ENCODE results near the gene L1TD1.

DNA sequence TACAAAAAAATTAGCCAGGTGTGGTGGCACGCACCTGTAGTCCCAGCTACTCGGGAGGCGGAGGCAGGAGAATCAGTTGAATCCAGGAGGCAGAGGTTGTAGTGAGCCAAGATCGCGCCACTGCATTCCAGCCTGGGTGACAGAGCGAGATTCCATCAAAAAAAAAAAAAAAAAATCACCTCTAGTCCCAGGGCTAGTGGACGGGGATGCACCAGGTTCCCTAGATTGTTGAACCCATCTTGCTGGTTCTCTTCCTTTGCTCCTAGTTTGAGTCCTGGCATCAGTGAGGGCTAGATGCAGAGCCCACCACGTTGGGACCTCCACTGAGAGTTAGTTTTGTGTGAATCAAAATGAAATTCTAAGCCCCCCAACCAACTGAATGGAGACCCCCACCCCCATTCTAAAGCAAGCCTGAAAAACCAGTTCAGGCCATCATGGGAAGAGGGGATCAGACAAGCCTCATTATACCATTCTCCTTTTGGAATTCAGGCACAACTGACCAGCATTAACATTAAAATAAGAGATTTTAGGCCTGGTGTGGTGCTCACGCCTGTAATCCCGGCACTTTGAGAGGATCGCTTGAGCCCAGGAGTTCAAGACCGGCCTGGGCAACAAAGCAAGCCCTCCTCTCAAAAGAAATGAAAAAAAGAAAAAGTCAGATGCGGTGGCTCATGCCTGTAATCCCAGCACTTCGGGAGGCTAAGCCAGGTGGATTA lies 17.9 kb upstream of the L1TD1 start:
- no peak for TF ChIP-seq POLR2A (IDR thresholded peaks at IDR 0.05; ENCODE audit: low read depth, low read length)
- no peak for TF ChIP-seq SPI1 (IDR thresholded peaks at IDR 0.05; ENCODE audit: low read depth, low read length)
- TF ChIP-seq PAX5 (IDR thresholded peaks at IDR 0.05; ENCODE audit: insufficient read depth, low read length, severe bottlenecking), result no peak
- no peak for TF ChIP-seq TAF1 (IDR thresholded peaks at IDR 0.05; ENCODE audit: low read depth, low read length)
- no peak for TF ChIP-seq POLR2AphosphoS5 (IDR thresholded peaks at IDR 0.05; ENCODE audit: low read depth, low read length)

Measured in GM12891 (cell line).